HCT116 (cell line): ENCODE data around the gene BCL2L13. TPM values are rescaled to one million over a fixed set of nuclear protein-coding genes. Genes with fewer than 3 reads are reported as not detected.

Experiments
- ATAC-seq: fragments of 200-7000 bp; cut with Tn5 transposase; 2 replicates; pipeline ENCODE4 v1.9.1; 2020; ENCODE audit warnings: mild to moderate bottlenecking, moderate library complexity
- BruUV-seq: library from RNA; stranded (reverse); fragments of 400-500 nt; replicated peaks from 2 replicates; lab custom pipeline; 2021; lab: Mats Ljungman, UMichigan
- CTCF ChIA-PET: fragments of 300-600 bp; sonication (Branson Sonifier 250); formaldehyde crosslinking; loops from one replicate; lab custom pipeline; 2021; ENCODE audit warnings: antibody characterized with exemption; lab: Charles Lee
- POLR2A ChIA-PET: fragments of 300-600, 350-600 bp; sonication (Branson Sonifier 250); formaldehyde crosslinking; loops from one replicate; lab custom pipeline; 2021; ENCODE audit warnings: antibody characterized with exemption; lab: Charles Lee
- RAD21 ChIA-PET, 2 experiments: fragments of 300-600 bp; sonication (Branson Sonifier 250); formaldehyde crosslinking; loops; one replicate each; lab custom pipeline; 2023; ENCODE audit warnings: low total read pairs in 2 of 2; ENCODE audit not compliant: uncharacterized antibody in 2 of 2, unreplicated experiment in 2 of 2, low non-redundant PET in 1 of 2; lab: Charles Lee
- DNase-seq: peaks from one replicate; pipeline ENCODE4 v3.0.0-alpha.2; 2010; ENCODE audit warnings: low read depth, low spot score
- H2AFZ ChIP-seq: fragments of 200-600 bp; shearing (Covaris generic), sonication (generic); 2 replicates; pipeline ENCODE4 v1.6.1; 2017; ENCODE audit warnings: low read depth, mixed run types, mixed read lengths, antibody characterized with exemption, low read length; ENCODE audit not compliant: poor library complexity, severe bottlenecking
- H3K27ac ChIP-seq: 2 replicates; pipeline ENCODE4 v1.5.1; 2012; ENCODE audit warnings: low read depth, low read length
- H3K27me3 ChIP-seq: fragments of 200-600 bp; sonication (generic); 2 replicates; pipeline ENCODE4 v1.6.1; 2016; ENCODE audit warnings: mixed run types, low read length, mixed read lengths; ENCODE audit not compliant: insufficient read depth
- H3K36me3 ChIP-seq, 2 experiments: fragments of 200-500 bp in 1 of 2; fragments of 200-600 bp in 1 of 2; sonication (Bioruptor generic) in 1 of 2; sonication (generic) in 1 of 2; 2 replicates each; pipeline versions ENCODE4 v1.5.1 to v1.6.1; 2014 to 2016; ENCODE audit warnings: low read length in 2 of 2, inconsistent platforms in 1 of 2, mixed read lengths in 1 of 2, mixed run types in 1 of 2; ENCODE audit not compliant: insufficient read depth in 2 of 2, control insufficient read depth in 1 of 2
- H3K4me1 ChIP-seq, 2 experiments: fragments of 200-600 bp in 1 of 2; sonication (generic) in 1 of 2; 2 replicates each; pipeline versions ENCODE4 v1.5.1 to v1.6.1; 2012 to 2017; ENCODE audit warnings: low read length in 2 of 2, inconsistent platforms in 1 of 2, mild to moderate bottlenecking in 1 of 2, mixed read lengths in 1 of 2, mixed run types in 1 of 2, moderate library complexity in 1 of 2; ENCODE audit not compliant: insufficient read depth in 2 of 2, control insufficient read depth in 1 of 2
- H3K4me2 ChIP-seq: fragments of 200-600 bp; sonication (generic); 2 replicates; pipeline ENCODE4 v1.6.1; 2017; ENCODE audit warnings: mixed run types, low read length, mixed read lengths
- H3K4me3 ChIP-seq, 2 experiments: fragments of 200-600 bp in 1 of 2; sonication (generic) in 1 of 2; replicated peaks in 1 of 2; 2 replicates each; pipeline ENCODE4 v1.5.1; 2011 to 2016; ENCODE audit warnings: low read length in 2 of 2, control low read depth in 1 of 2, low read depth in 1 of 2, mild to moderate bottlenecking in 1 of 2, mixed read lengths in 1 of 2, mixed run types in 1 of 2
- H3K79me2 ChIP-seq: fragments of 200-600 bp; sonication (generic); 2 replicates; pipeline ENCODE4 v1.6.1; 2017; ENCODE audit warnings: mild to moderate bottlenecking, mixed run types, low read length, moderate library complexity, mixed read lengths; ENCODE audit not compliant: insufficient read depth
- H3K9ac ChIP-seq: fragments of 200-600 bp; sonication (generic); 2 replicates; pipeline ENCODE4 v1.6.1; 2016; ENCODE audit warnings: low read length, mixed read lengths
- H3K9me2 ChIP-seq: fragments of 200-600 bp; sonication (generic), shearing (Covaris generic); 2 replicates; pipeline ENCODE4 v1.6.1; 2017; ENCODE audit warnings: mixed run types, mild to moderate bottlenecking, moderate library complexity; ENCODE audit not compliant: insufficient read depth
- H3K9me3 ChIP-seq, 2 experiments: fragments of 200-500 bp in 1 of 2; fragments of 200-600 bp in 1 of 2; sonication (Bioruptor generic) in 1 of 2; sonication (generic) in 1 of 2; 2 replicates each; pipeline ENCODE4 v1.6.1; 2014 to 2017; ENCODE audit warnings: low read length in 2 of 2, mixed read lengths in 2 of 2, inconsistent platforms in 1 of 2, low read depth in 1 of 2, mild to moderate bottlenecking in 1 of 2, mixed run types in 1 of 2, moderate library complexity in 1 of 2; ENCODE audit not compliant: control insufficient read depth in 1 of 2, insufficient read depth in 1 of 2
- H4K20me1 ChIP-seq: fragments of 200-600 bp; sonication (generic), shearing (Covaris generic); 2 replicates; pipeline ENCODE4 v1.6.1; 2017; ENCODE audit warnings: mixed run types, mild to moderate bottlenecking, moderate library complexity; ENCODE audit not compliant: insufficient read depth
- ATF3 ChIP-seq: IDR thresholded peaks from 2 replicates; pipeline ENCODE4 v1.6.1; 2012
- CBX3 ChIP-seq: IDR thresholded peaks from 2 replicates; pipeline ENCODE4 v1.6.1; 2012; ENCODE audit warnings: low read depth
- CEBPB ChIP-seq: IDR thresholded peaks from 2 replicates; pipeline ENCODE4 v1.6.1; 2012; ENCODE audit warnings: low read depth
- CTCF ChIP-seq, 3 experiments: fragments of 200-600 bp in 1 of 3; sonication (generic) in 1 of 3; IDR thresholded peaks in 2 of 3; conservative IDR thresholded peaks in 1 of 3; 2 replicates each; pipeline ENCODE4 v1.5.1; 2012 to 2017; ENCODE audit warnings: low read depth in 2 of 3, low read length in 2 of 3, antibody characterized with exemption in 1 of 3, borderline replicate concordance in 1 of 3, control low read depth in 1 of 3, mild to moderate bottlenecking in 1 of 3, mixed read lengths in 1 of 3, mixed run types in 1 of 3, moderate library complexity in 1 of 3; ENCODE audit not compliant: insufficient read depth in 1 of 3
- EGR1 ChIP-seq: IDR thresholded peaks from 2 replicates; pipeline ENCODE4 v1.6.1; 2012; ENCODE audit warnings: low read depth
- ELF1 ChIP-seq: IDR thresholded peaks from 2 replicates; pipeline ENCODE4 v1.6.1; 2012; ENCODE audit warnings: low read depth, borderline replicate concordance
- EZH2 ChIP-seq: fragments of 200-600 bp; sonication (generic); IDR thresholded peaks from 2 replicates; pipeline ENCODE4 v1.6.1; 2017; ENCODE audit warnings: antibody characterized with exemption, mixed run types
- EZH2phosphoT487 ChIP-seq: fragments of 200-600 bp; IDR thresholded peaks from 2 replicates; pipeline ENCODE4 v1.6.1; 2018; ENCODE audit warnings: antibody characterized with exemption, borderline replicate concordance
- FOSL1 ChIP-seq: IDR thresholded peaks from 2 replicates; pipeline ENCODE4 v1.6.1; 2012; ENCODE audit warnings: low read depth
- JUND ChIP-seq: IDR thresholded peaks from 2 replicates; pipeline ENCODE4 v1.6.1; 2012
- POLR2A ChIP-seq: IDR thresholded peaks from 2 replicates; pipeline ENCODE4 v1.7.0; 2011; ENCODE audit warnings: borderline replicate concordance; ENCODE audit not compliant: insufficient read depth, insufficient read length; ENCODE audit errors: extremely low read depth
- POLR2AphosphoS5 ChIP-seq: IDR thresholded peaks from 2 replicates; pipeline ENCODE4 v1.6.1; 2011; ENCODE audit warnings: mild to moderate bottlenecking, low read depth, low read length, moderate library complexity
- RAD21 ChIP-seq: IDR thresholded peaks from 2 replicates; pipeline ENCODE4 v1.6.1; 2012; ENCODE audit warnings: low read depth, mild to moderate bottlenecking
- SIN3A ChIP-seq: IDR thresholded peaks from 2 replicates; pipeline ENCODE4 v1.6.1; 2012; ENCODE audit warnings: low read depth
- SP1 ChIP-seq: IDR thresholded peaks from 2 replicates; pipeline ENCODE4 v1.6.1; 2012; ENCODE audit warnings: low read depth
- TCF7L2 ChIP-seq: IDR thresholded peaks from 2 replicates; pipeline ENCODE4 v1.7.0; 2011; ENCODE audit warnings: borderline replicate concordance, inconsistent platforms; ENCODE audit not compliant: insufficient read depth, insufficient read length; ENCODE audit errors: extremely low read depth
- YY1 ChIP-seq: IDR thresholded peaks from 2 replicates; pipeline ENCODE4 v1.6.1; 2011; ENCODE audit warnings: low read length, low read depth, moderate library complexity, mild to moderate bottlenecking; ENCODE audit not compliant: insufficient replicate concordance; ENCODE audit errors: extremely low read depth
- ZBTB33 ChIP-seq: IDR thresholded peaks from 2 replicates; pipeline ENCODE4 v1.6.1; 2011; ENCODE audit warnings: mild to moderate bottlenecking, low read length, moderate library complexity; ENCODE audit not compliant: insufficient replicate concordance; ENCODE audit errors: extremely low read depth
- ZFX ChIP-seq: fragments of 450-650 bp; IDR thresholded peaks from 2 replicates; pipeline ENCODE4 v1.6.1; 2017
- ZNF274 ChIP-seq: fragments of 200-500 bp; sonication (Bioruptor generic); IDR thresholded peaks from 2 replicates; pipeline ENCODE4 v1.6.1; 2014; ENCODE audit warnings: mild to moderate bottlenecking, low read depth, low read length, inconsistent platforms
- intact Hi-C: fragments of 100-400 bp; cut with micrococcal nuclease; formaldehyde crosslinking; loops from 2 replicates; pipeline ENCODE4 v1.10.0; 2022
- total RNA-seq: library from RNA; stranded (reverse); gene quantifications from one replicate; pipeline ENCODE4 v1.2.1, GENCODE V29; 2021; ENCODE audit not compliant: unreplicated experiment

BCL2L13 gene
- total RNA-seq, 1 experiment from 2014 or later = 38.6 TPM

- TF ChIP-seq ATF3 (no peak), YY1 (no peak), EZH2phosphoT487 (no peak), EGR1 (no peak), ELF1 (no peak), SP1 (no peak), EZH2 (no peak)
- TF ChIP-seq, all 23 proteins: peak for 0
Measured at GRCh38 chr22:17728786-17729185, 90.2 kb downstream of the BCL2L13 start (continued).

- no TSS peak for BruUV-seq
- H4K20me1 ChIP-seq = no peaks in the 10 kb centered on the region
- no peak overlapping the region for H3K9ac ChIP-seq
- no peak for DNase-seq
- intact Hi-C loops = no loop called here
- H3K27me3 ChIP-seq = no peaks in the 10 kb centered on the region
- no peak overlapping the region for H3K27ac ChIP-seq
- ChIA-PET CTCF (interaction anchor here (2.7 kb wide), 1 partner anchor 13 kb away, joined by 14 read pairs; no protein-coding TSS in a partner anchor), RAD21 (no interaction called here), POLR2A (no interaction called here)
- no peaks in the 10 kb centered on the region for H3K9me3 ChIP-seq
- H3K36me3 ChIP-seq = peaks cover 15 to 27% of the 10 kb centered on the region in 2 experiments; a peak in 3 of 4 replicates
- no peak overlapping the region for H2AFZ ChIP-seq
- H3K79me2 ChIP-seq = no peaks in the 10 kb centered on the region
- no peak overlapping the region for H3K4me2 ChIP-seq
- H3K9me2 ChIP-seq = no peaks in the 10 kb centered on the region
- no peaks in the 10 kb centered on the region for H3K4me1 ChIP-seq
- no peak overlapping the region for H3K4me3 ChIP-seq
- no peak for ATAC-seq
- TF ChIP-seq RAD21 (no peak), ZFX (no peak), ELF1 (no peak), EGR1 (no peak), SP1 (no peak), YY1 (no peak), TCF7L2 (no peak), CBX3 (no peak), FOSL1 (no peak), JUND (no peak), ZBTB33 (no peak), ZNF274 (no peak), POLR2A (no peak), SIN3A (no peak), POLR2AphosphoS5 (no peak), EZH2 (no peak), CEBPB (no peak), CTCF (IDR thresholded peaks at IDR 0.05 in 2 of 3, conservative IDR thresholded peaks at IDR 0.05 in 1 of 3; ENCODE audit: borderline replicate concordance in 1 of 3, insufficient read depth in 1 of 3, low read depth in 2 of 3, low read length in 2 of 3) (no peak)
Measured at GRCh38 chr22:17729561-17729960, 91.0 kb downstream of the BCL2L13 start.
